HG02763 (cell line): ENCODE results near the gene MLN.

ENCODE experiments used
- ATAC-seq: cut with Tn5 transposase; IDR thresholded peaks from one replicate; pipeline ENCODE4 v1.9.1; 2021; ENCODE audit warnings: mild to moderate bottlenecking, moderate library complexity; ENCODE audit not compliant: unreplicated experiment

The MLN gene

GRCh38 chr6:33816911-33817310 lies 13.1 kb upstream of the MLN start:
- no peak for ATAC-seq

DNA sequence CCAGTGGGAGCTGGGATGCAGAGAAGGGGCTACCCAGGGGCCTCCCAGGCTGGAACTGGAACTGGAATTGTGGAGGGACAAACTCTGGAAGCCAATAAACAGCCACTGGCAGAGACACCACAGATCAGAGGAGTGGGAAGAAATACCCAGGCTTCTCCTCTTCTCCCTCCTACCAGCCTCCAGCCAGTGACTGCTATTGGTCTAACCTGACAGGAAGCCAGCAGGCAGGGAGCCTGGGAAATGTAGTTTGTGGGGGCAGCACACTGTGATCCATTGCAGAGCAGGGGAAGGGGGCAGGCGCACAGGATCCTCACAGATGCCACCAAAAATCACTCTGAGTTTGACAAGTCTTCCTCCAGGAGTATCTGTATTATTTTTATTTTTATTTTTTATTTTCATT lies 12.1 kb upstream of the MLN start:
- no peak for ATAC-seq

DNA sequence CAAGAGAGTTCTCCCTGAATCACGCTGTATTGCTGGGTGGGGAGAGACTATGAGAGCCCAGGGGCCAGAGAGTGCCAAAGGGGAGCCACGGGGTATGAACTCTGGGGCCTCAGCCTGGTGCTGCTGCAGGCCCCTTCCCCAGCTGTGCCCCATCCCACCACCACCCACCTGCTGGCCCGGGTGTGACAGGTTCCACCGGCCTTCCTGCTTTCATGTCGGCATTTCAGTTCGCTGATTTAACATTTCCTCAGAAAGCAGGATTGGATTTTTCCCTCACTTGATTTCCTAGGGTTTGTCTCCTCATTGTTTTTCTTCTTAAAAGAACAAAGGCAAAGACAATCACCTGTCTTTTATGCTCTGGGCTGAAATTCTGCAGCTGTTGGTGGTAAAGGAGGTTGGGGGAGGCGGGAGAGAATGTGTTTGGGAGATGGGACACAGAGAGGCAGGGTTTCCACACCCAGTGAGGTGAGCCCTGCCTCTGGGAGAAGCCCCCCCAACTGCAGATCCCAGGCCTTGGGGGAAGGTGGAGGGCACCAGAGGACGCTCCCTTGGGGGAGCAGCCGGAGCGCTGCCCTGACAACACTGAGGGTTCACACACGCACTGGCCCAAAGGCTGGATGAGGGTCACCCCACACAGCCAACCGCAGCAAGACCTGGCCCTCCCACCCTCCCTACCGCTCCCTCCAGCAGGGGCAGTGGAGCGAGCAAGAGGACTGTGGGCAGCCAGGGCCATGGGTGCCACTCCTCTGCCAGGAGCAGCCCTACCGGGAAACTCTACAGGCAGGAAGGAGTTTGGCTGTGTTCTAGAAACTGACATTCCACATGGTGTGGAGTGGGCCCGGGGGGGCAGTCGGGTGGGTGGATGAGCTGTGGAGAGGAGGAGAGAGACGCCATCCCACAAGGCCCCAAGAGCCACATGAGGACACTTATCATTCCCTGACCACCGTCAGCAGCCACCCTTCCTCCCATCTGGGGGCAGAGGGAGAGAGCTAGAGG lies 10.5 kb upstream of the MLN start:
- no peak for ATAC-seq

GRCh38 chr6:33813246-33813904 lies 9.6 kb upstream of the MLN start:
- ATAC-seq: no peak

GRCh38 chr6:33812669-33813068 lies 8.9 kb upstream of the MLN start:
- ATAC-seq: no peak

GRCh38 chr6:33809594-33809993 lies 5.8 kb upstream of the MLN start:
- ATAC-seq: no peak

DNA sequence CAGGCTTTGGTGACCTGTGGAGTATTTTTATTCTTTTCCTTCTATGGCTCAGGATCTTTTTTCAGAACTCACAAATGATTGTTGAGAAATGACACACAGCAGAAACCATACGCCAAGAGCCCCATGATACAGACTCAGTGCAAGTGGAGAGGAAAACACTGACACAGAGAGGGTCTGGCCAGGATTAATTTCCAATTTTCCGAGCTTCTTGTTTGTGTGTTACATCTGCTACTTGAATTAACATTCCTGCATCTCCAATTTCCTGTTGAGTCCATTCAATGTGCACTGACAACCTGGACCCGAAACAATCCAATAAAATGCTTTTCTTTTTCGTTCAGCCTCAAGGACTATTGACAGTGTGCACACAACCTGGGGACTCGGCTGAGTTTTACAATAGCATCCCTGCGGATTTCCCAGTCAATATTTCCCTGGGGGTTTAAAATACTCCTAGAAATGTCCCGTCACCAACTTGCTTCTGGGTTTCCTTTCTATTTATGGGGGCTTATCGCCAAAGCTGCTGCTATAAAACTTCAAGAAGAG lies 4.9 kb upstream of the MLN start:
- no peak for ATAC-seq

DNA sequence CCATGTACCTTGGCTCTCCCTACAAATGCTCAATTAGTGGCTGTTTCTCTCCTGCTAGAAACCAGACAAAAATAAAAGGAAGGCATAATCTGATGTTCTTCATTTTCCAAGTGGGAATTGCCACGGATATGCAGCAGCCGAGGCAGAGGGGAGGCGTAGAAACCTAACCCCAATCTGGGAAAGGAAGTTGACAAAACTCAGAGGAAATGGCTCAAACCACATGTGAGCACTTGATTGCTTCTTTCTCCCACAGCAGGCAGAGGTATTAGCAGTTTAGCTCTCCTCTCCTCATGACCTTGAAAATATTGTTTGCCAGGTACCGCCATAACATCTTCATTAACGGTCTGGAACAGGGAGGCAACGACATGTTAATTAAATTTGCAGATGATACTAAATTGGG lies 3.8 kb upstream of the MLN start:
- ATAC-seq: no peak

- no peak for ATAC-seq
These were observed 3.0 kb upstream of the MLN start for GRCh38 chr6:33806841-33807240.

- no peak for ATAC-seq
These were observed 1.4 kb downstream of the MLN start for GRCh38 chr6:33802186-33802958.

GRCh38 chr6:33801611-33802010 lies 2.2 kb downstream of the MLN start:
- ATAC-seq: no peak

DNA sequence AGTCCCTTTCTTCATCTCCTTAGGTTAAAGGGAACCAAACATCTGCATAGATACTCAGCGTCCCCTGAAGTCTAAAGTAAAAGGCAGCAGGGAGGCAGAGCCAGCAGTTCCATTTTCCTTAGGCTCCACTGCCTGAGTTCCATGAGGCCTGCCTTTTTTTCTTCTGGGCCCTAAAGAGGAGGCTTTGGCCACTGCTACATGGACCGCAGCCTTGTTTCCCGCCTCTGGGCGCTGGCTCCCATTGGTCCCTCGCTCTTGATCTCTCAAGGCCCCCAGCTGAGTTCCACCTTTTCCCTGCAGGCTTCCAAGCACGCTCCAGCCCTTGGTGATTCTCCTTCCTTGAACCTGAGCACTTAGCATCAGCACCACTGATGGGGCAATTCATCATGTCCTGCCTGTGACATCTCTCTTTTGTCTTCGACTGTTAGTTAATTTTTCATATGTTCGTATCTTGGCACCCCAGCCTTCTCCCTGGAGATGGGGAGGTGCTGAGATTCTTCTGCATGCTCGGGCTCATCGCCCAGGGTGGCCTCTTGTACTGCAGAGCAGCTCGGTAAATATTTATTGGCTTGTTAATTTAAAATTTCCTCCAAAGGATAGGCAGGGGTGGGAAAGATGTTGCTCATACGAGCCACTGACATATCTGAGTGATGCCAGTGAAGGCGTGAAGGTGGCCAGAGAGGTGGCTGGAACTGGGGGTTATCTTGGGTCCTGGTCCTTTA lies 3.4 kb downstream of the MLN start:
- ATAC-seq: no peak

- ATAC-seq: no peak
These were observed 4.2 kb downstream of the MLN start for GRCh38 chr6:33799454-33800113.

DNA sequence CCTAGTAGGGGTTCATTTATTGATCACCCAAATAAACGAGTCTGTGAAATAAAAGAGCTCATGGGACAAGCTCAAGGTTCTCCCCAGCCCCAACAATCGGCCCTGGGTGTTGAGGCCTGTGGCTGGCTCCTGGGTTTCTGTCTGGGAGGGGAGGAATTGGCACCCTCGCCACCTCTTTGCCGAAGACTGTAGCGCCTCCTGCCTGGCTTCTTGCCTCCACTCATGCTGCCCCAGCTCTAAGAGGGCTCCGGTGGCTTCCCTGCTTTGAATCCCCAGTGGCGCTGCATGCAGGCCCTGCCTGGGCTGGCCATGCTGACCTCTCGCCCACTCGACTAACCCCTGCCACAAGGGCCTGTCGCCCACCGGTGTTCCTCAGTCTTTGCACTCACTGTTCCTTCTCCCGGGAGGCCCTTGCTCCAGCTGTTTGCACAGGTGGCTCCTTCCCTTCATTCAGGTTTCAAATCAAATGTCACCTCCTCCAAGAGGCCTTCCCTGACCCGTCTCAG lies 5.4 kb downstream of the MLN start:
- ATAC-seq: no peak

GRCh38 chr6:33797626-33798342 lies 6.0 kb downstream of the MLN start:
- ATAC-seq: no peak

GRCh38 chr6:33794910-33795623 lies 8.7 kb downstream of the MLN start:
- ATAC-seq: no peak

DNA sequence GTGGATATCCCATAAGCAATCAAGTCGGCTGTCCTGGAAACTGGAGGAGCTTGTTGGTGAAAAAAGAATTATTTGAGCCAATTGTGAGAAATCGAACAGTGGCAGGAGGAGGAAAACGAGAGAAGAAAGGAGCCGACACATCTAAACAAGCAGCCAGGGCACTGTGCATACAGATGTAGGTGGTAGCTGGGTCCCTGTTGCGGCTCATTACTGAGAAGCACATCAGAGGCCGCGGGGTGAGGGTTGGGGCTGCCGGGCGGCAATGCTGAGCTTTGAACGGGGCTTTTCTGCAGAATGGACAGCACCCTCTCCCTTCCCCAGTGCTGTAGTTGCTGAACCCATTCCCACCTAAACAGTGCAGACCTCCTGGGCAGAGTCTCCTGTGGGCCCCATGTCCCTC lies 10.8 kb downstream of the MLN start:
- ATAC-seq: no peak

DNA sequence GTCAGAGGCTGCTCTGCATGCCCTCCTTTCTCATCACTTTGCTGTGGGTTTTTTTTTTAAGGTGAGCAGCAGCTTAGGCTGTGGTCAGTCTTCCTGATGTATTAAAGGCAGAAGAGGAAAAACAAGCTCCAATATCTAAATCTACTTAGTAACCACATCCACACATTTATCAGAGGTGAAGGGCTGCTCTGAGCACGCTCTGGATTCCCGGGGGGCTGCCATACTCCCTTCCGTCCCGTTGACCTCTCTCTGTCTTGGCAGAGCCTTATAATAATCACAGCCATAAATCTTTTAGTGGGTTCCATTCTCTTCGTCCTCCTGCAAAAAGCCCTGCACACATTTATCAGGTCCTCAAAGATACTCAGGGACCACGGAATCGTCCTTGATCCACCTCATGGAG lies 12.2 kb downstream of the MLN start:
- ATAC-seq: no peak

DNA sequence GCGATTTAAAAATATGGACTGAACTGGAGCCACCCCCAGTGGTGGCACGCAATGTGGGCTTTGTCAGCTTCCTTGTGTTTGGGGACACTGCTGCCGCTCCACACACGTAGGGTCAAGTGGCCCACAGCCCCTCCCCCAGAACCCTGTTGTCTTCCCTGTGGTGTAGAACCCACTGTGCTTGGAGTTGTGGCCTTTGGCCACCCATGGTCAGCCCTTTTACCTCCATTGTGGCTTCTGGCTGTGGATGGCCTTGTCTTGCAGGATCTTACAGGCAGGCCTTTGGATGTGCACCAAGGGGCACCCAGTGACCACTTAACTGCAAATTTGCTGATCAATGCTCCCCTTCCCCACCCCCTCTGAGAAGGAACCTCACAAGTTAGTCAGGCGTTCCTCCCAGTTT lies 12.9 kb downstream of the MLN start:
- no peak for ATAC-seq
